Measurements from ENCODE around the gene CREBRF.
"Not testable (repeated sequence)": the region's sequence is repeated elsewhere in the genome, so short reads cannot be mapped to it uniquely, and the experiment has no call there.

The CREBRF gene

GRCh38 chr5:173035904-173036707, 20.0 kb upstream of the CREBRF start:
- no peak for DNase-seq (ENCODE audit: low read depth, low spot score)

- DNase-seq (ENCODE audit: low read depth, low spot score): no peak
Observed at GRCh38 chr5:173039188-173039587, 17.0 kb upstream of the CREBRF start.

GRCh38 chr5:173039964-173040363, 16.2 kb upstream of the CREBRF start:
- DNase-seq (ENCODE audit: low read depth, low spot score): no peak

- DNase-seq (ENCODE audit: low read depth, low spot score): no peak
Observed at GRCh38 chr5:173041881-173042762, 14.0 kb upstream of the CREBRF start.

- DNase-seq (ENCODE audit: low read depth, low spot score): no peak
Observed at GRCh38 chr5:173042763-173043107, 13.4 kb upstream of the CREBRF start.

GRCh38 chr5:173045474-173045873, 10.7 kb upstream of the CREBRF start:
- DNase-seq (ENCODE audit: low read depth, low spot score): no peak

GRCh38 chr5:173047096-173047837, 8.9 kb upstream of the CREBRF start:
- not testable (repeated sequence) for DNase-seq (ENCODE audit: low read depth, low spot score)

GRCh38 chr5:173047838-173048105, 8.4 kb upstream of the CREBRF start:
- no peak for DNase-seq (ENCODE audit: low read depth, low spot score)

GRCh38 chr5:173050791-173051190, 5.4 kb upstream of the CREBRF start:
- DNase-seq (ENCODE audit: low read depth, low spot score): no peak

- DNase-seq (ENCODE audit: low read depth, low spot score): no peak
Observed at GRCh38 chr5:173051746-173052145, 4.4 kb upstream of the CREBRF start.

- no peak for DNase-seq (ENCODE audit: low read depth, low spot score)
Observed at GRCh38 chr5:173053041-173053440, 3.1 kb upstream of the CREBRF start.

GRCh38 chr5:173055042-173055721, 970 bp upstream of the CREBRF start:
- DNase-seq (ENCODE audit: low read depth, low spot score): no peak

- DNase-seq (ENCODE audit: low read depth, low spot score): no peak
Observed at GRCh38 chr5:173055722-173055982, 500 bp upstream of the CREBRF start.

GRCh38 chr5:173056783-173057061, 570 bp downstream of the CREBRF start:
- no peak for DNase-seq (ENCODE audit: low read depth, low spot score)

- peak; percentile 98 for DNase-seq (ENCODE audit: low read depth, low spot score)
Observed at GRCh38 chr5:173057062-173057924, 1.1 kb downstream of the CREBRF start.

GRCh38 chr5:173062141-173062540, 6.0 kb downstream of the CREBRF start:
- DNase-seq (ENCODE audit: low read depth, low spot score): no peak

GRCh38 chr5:173065155-173065554, 9.0 kb downstream of the CREBRF start:
- DNase-seq (ENCODE audit: low read depth, low spot score): no peak

- DNase-seq (ENCODE audit: low read depth, low spot score): no peak
Observed at GRCh38 chr5:173069671-173070070, 13.5 kb downstream of the CREBRF start.

GRCh38 chr5:173075137-173075843, 19.1 kb downstream of the CREBRF start:
- DNase-seq (ENCODE audit: low read depth, low spot score): no peak

- DNase-seq (ENCODE audit: low read depth, low spot score): no peak
Observed at GRCh38 chr5:173075970-173076369, 19.8 kb downstream of the CREBRF start.

- DNase-seq (ENCODE audit: low read depth, low spot score): not testable (repeated sequence)
Observed at GRCh38 chr5:173076471-173076870, 20.3 kb downstream of the CREBRF start.

Data from smooth muscle cell of the brain vasculature (primary cell).